GM12865 (cell line): ENCODE data around the gene CRY1.
A peak's percentile ranks its signal among the peaks of the same experiment; 100 is the strongest.

Source experiments
- DNase-seq: peaks from one replicate; pipeline ENCODE4 v3.0.0; 2010; ENCODE audit warnings: low read depth
- H3K4me3 ChIP-seq: 2 replicates; pipeline ENCODE4 v1.5.1; 2011; ENCODE audit warnings: mild to moderate bottlenecking, low read depth, low read length, control low read depth
- TF ChIP-seq, protein P1 (sequence below): IDR thresholded peaks from 2 replicates; pipeline ENCODE4 v1.5.1; 2011; ENCODE audit warnings: low read length, control low read depth, low read depth, inconsistent platforms; ENCODE audit not compliant: insufficient read depth; ENCODE audit errors: missing control alignments

Gene CRY1

DNA sequence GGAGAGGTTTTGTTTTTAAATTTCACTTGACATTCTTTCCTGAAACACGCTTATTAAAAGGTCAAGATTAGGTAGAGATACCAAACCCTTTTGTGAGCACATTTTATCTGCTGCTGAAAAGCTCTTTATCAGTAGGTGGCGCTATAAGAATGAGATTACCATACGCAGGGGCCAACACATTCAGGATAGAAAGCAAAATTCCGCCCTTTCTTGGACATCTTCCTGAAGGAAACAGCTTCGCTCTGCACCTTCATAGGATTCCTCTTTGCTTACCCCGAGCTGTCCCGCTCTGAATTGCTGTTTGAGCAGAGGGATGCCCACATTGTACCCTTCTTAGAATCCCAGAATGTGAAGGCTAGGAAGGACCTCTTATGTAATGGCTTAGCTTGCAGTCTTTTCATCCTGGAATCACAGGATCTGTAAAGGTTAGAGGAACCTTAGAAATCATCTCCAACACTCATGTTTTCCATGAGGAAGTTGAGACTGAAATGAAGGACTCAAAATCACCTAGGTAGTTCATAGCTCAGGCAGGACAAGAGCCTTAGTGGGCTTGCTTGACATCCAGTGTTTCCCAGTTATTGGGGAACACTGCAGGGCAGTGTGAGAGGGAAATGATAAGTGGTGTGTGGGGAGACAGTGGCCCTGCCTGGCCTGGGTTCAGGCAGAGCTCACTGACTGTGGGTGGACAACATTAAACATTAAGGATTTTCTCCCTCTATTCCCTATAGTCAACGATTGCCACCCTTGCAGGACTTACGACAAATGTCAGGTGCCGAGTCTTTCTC lies 38.7 kb upstream of the CRY1 start:
- TF ChIP-seq, protein P1, sequence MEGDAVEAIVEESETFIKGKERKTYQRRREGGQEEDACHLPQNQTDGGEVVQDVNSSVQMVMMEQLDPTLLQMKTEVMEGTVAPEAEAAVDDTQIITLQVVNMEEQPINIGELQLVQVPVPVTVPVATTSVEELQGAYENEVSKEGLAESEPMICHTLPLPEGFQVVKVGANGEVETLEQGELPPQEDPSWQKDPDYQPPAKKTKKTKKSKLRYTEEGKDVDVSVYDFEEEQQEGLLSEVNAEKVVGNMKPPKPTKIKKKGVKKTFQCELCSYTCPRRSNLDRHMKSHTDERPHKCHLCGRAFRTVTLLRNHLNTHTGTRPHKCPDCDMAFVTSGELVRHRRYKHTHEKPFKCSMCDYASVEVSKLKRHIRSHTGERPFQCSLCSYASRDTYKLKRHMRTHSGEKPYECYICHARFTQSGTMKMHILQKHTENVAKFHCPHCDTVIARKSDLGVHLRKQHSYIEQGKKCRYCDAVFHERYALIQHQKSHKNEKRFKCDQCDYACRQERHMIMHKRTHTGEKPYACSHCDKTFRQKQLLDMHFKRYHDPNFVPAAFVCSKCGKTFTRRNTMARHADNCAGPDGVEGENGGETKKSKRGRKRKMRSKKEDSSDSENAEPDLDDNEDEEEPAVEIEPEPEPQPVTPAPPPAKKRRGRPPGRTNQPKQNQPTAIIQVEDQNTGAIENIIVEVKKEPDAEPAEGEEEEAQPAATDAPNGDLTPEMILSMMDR, result peak; percentile 76
- H3K4me3 ChIP-seq, result no peak overlapping the region
- peak; percentile 41 for DNase-seq

DNA sequence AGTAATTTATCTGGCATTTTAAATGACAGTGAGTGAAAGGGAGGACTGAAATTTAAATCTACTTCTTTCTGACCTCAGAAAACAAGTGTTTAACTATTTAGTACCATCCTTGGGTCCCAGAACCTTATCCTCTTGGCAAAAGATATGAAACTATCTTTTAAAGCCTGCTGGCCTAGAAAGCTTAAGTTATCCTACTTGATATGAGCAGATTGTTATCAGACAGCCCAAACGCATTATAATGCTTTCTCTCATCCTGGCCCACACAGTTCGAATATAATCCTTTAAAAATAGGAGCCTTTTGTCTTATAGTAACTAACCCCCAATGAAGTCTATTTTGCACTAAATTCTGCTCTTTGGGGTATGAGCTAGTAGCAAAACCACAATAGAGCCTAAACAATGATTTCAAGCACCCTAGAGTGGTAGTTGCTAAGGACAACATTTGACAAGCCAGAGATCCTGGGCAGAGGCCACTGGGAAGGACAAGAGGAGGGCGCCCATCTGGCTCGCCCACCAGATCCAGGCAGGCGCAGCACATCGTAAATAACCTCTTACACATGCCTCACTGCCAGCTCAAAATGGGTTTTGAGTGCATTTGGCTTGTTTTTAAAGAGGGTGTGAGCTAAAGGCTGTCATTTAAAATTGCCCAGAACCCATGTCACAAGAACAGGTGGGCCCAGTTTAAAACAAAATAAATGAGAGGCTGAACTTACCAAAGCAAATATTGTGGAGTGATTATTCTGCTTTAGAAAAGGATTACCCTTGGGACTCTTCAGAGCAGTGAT lies 37.7 kb upstream of the CRY1 start:
- TF ChIP-seq, protein P1, result no peak
- DNase-seq, result no peak
- no peak overlapping the region for H3K4me3 ChIP-seq

DNA sequence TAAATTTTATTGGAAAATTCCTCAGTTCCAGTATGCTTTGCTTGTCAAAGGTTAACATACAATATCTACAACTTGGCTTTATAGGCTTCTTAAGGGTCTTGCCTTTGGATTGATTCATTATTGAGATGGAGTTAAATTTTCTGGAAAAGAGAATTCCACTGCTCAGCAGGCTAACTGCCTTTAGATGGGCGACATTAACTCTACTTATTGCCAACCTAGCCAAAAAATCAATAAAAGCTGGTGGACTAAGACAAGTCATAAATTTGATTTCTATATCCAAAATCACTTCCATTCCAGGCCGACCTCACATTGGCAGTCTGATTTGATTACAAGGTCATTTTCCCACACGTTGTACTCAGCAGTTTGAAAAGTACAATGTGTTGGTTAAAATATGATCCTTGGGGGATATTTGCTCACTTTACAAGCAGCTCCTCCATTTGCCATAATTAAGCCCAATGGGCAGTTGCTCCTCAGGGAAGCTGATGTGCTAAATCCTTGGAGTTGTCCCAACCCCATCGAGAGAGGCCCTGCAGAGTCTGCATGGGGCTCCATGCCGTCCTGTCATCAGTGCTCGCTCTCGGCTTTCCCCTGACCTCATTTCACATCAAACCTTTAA lies 36.1 kb upstream of the CRY1 start:
- TF ChIP-seq, protein P1, result no peak
- no peak overlapping the region for H3K4me3 ChIP-seq
- DNase-seq, result no peak

DNA sequence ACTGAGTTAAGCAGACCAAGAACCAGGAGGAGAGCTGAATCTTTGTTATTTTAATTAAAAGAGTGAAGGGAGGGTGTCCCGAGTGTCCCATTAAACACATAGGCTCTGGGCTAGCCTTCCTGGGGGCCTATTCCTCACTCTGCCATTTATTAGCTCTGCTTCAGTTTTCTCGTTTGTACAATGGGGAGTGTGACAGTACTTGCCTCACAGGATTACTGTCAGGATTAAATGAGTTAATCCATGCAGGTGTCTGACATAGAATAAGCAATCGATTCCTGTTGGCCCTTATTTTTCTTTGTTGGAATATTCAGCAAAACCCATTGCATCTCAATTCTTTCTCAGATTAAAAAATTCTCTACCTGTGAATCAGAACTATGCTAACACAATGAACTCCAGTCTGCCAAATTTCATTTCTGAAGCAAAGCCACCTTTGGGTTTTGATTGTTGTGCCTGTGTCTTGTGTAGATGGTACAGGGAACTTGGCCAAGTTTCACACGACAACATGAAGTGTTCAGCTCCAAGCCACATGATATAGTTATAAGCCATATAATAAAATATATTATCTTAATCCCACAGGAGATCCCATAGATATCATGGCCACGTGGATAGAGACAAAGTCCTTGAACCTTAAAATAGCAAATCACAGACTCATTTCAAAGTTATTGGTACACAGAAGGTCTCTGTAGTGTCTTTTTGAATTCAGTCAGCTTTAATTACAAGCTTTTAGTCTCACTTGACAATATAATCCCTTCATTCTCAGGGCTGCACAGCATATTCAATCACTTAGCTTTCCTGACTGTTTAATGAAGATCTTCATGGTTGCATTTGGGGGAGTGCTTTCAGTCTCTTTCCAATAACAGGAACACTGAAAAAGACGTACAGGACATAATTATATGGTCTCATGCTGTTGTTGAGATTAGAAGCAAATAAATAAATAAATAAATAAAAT lies 34.4 kb upstream of the CRY1 start:
- no peak overlapping the region for H3K4me3 ChIP-seq
- DNase-seq, result no peak
- TF ChIP-seq, protein P1, result no peak

DNA sequence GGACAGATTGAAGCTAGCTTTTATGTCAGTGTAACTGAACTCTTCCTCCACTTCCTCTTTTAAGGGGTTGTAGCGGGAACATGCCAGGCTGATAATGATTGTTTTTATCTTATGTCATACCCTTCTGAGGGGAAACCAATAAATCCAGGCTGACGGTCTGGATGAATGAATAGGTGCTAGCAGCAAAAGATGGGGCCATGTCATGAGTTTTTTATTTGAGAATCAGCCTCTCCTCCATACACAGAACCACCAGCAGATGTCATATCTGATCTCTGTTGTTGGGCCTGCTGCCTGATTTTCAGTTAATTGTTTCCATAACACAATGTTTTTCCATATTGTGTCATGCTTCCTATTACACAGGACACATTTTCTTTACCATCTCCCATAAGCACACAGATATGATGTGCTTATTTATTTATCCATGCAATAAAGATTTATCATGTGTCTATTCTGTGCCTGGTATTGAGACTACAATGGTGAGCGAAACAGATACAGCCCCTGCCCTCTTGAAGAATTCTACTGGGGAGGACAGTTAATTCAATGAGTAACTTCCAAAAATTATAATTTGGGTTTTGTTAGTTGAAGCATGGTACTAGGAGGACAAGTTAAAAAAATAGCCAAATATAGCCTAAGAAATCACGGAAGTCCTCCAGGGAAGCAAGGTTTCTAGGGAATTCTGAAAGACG lies 33.6 kb upstream of the CRY1 start:
- H3K4me3 ChIP-seq, result no peak overlapping the region
- DNase-seq, result no peak
- TF ChIP-seq, protein P1, result peak; percentile 2

DNA sequence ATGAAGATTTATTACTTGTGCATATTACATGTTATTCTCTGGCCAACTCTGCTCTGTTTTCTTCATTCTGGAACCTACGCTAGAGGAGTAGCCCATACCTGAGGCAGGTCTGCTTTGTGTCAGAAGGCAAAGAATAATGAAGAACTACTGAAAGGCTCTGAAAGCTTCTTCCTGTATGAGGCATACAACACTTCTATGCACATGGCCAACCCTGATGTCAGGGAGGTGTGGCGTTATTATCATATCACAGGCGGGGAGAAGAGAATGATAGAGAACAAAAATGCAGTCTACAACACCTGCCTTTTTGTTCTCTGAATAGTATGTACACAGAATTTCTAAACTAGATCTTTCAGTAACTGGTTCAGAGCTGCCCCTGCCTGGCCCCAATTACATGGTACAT lies 32.5 kb upstream of the CRY1 start:
- no peak for DNase-seq
- TF ChIP-seq, protein P1, result no peak

More for the DNA sequence above, 32.5 kb upstream of the CRY1 start:
- H3K4me3 ChIP-seq, result no peak overlapping the region
